Nephron progenitor cell (in vitro differentiated cells): Measurements from ENCODE around the gene SPTB.

Experiments
- DNase-seq: peaks from one replicate; pipeline ENCODE4 v3.0.0; 2021
- H3K27ac Mint-ChIP-seq: 2 replicates; pipeline ENCODE4 v1.8.0; 2021; ENCODE audit warnings: mild to moderate bottlenecking, moderate library complexity, mixed read lengths
- H3K27me3 Mint-ChIP-seq: 2 replicates; pipeline ENCODE4 v1.8.0; 2021; ENCODE audit warnings: mild to moderate bottlenecking, low read depth, mixed read lengths; ENCODE audit not compliant: poor library complexity
- H3K36me3 Mint-ChIP-seq: 2 replicates; pipeline ENCODE4 v1.8.0; 2021; ENCODE audit warnings: low read depth, mixed read lengths
- H3K4me1 Mint-ChIP-seq: 2 replicates; pipeline ENCODE4 v1.8.0; 2021; ENCODE audit warnings: mixed read lengths
- H3K4me3 Mint-ChIP-seq: 2 replicates; pipeline ENCODE4 v1.8.0; 2021; ENCODE audit warnings: mild to moderate bottlenecking, moderate library complexity, mixed read lengths
- H3K9me3 Mint-ChIP-seq: 2 replicates; pipeline ENCODE4 v1.8.0; 2021; ENCODE audit warnings: mild to moderate bottlenecking, moderate library complexity, mixed read lengths
- TF ChIP-seq, protein P1 (sequence below): fragments of 200-600 bp; sonication (generic); IDR thresholded peaks from 2 replicates; pipeline ENCODE4 v1.5.0; 2021; ENCODE audit warnings: antibody characterized with exemption

Gene SPTB

GRCh38 chr14:64792231-64792630 is 87.5 kb downstream of the SPTB start:
- Mint-ChIP-seq H3K27me3 (peaks cover 14% of the 10 kb centered on the region), H3K4me1 (peaks cover 7% of the 10 kb centered on the region), H3K4me3 (no peak overlapping the region), H3K36me3 (no peaks in the 10 kb centered on the region), H3K9me3 (no peaks in the 10 kb centered on the region), H3K27ac (no peak overlapping the region)
- TF ChIP-seq, protein P1, sequence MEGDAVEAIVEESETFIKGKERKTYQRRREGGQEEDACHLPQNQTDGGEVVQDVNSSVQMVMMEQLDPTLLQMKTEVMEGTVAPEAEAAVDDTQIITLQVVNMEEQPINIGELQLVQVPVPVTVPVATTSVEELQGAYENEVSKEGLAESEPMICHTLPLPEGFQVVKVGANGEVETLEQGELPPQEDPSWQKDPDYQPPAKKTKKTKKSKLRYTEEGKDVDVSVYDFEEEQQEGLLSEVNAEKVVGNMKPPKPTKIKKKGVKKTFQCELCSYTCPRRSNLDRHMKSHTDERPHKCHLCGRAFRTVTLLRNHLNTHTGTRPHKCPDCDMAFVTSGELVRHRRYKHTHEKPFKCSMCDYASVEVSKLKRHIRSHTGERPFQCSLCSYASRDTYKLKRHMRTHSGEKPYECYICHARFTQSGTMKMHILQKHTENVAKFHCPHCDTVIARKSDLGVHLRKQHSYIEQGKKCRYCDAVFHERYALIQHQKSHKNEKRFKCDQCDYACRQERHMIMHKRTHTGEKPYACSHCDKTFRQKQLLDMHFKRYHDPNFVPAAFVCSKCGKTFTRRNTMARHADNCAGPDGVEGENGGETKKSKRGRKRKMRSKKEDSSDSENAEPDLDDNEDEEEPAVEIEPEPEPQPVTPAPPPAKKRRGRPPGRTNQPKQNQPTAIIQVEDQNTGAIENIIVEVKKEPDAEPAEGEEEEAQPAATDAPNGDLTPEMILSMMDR: no peak
- no peak for DNase-seq

DNA sequence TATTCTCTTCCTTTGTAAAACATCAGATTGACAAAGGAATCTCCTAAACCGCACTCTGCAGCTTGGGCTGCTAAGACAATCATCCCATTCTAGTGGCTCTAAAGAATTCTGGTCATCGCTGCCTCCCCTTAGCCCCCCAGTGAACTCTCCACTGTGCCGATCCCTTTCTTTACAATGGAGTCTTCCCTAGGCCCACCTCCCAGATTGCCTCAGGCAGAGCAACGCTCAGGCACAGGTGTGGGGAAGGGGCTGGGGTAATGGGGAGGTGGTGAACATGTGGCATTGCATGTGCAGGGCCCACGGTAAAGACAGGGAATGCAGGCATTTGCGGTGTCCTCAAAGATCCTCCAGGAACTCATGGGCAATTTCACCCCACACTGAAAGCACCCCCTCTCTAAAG is 89.2 kb downstream of the SPTB start:
- Mint-ChIP-seq H3K4me1 (peaks cover 7% of the 10 kb centered on the region), H3K27me3 (peaks cover 14% of the 10 kb centered on the region), H3K4me3 (no peak overlapping the region), H3K36me3 (no peaks in the 10 kb centered on the region), H3K9me3 (no peaks in the 10 kb centered on the region), H3K27ac (no peak overlapping the region)
- TF ChIP-seq, protein P1: no peak
- no peak for DNase-seq

- TF ChIP-seq, protein P1: no peak
- peaks cover 14% of the 10 kb centered on the region for H3K27me3 Mint-ChIP-seq
- no peak overlapping the region for H3K4me3 Mint-ChIP-seq
- DNase-seq: no peak
- H3K4me1 Mint-ChIP-seq: peaks cover 7% of the 10 kb centered on the region
- H3K9me3 Mint-ChIP-seq: no peaks in the 10 kb centered on the region
- no peak overlapping the region for H3K27ac Mint-ChIP-seq
- H3K36me3 Mint-ChIP-seq: no peaks in the 10 kb centered on the region
These were observed 90.0 kb downstream of the SPTB start for GRCh38 chr14:64789696-64790095.

DNA sequence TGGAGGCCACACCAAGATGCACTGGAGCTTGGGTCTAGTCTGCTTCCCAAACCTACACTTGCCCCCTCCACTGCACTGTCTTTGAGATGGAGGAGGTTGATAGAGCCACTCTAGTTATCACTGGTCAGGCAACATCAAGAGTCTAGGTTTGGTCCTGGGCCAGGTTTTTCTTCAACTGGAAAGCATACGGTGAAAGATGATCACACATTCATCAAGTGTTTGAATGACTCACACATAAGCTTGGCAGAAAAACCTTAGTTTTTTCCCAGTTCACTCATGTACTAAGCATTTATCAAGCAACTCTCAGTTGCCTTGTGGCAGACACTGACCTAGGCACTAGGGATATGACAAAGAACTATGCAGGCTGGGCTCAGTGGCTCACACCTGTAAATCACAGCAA is 91.0 kb downstream of the SPTB start:
- Mint-ChIP-seq H3K36me3 (no peaks in the 10 kb centered on the region), H3K27ac (no peak overlapping the region), H3K9me3 (no peaks in the 10 kb centered on the region)

DNA sequence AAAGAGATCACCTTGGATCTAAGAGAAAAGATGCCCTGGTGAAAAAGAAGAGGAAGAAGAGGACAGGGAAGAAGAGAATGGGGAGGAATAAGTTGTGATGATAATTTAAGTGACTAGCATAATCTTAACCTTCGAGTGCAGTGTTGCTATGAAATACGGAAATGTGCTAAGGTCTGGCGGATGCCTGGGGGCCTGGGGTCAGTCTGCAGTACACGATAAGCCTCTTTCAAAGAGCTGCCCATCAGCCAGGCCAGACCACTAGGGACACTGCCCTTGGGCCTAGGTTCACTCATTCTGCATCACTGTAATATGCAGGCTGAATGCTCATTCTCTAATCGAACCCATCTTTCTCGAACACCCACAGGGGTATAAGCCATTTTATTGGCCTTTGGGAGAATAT is 92.1 kb downstream of the SPTB start:
- DNase-seq: no peak

More for the DNA sequence above, 91.0 kb downstream of the SPTB start:
- TF ChIP-seq, protein P1: no peak
- peaks cover 7% of the 10 kb centered on the region for H3K4me1 Mint-ChIP-seq
- H3K27me3 Mint-ChIP-seq: peaks cover 15% of the 10 kb centered on the region
- no peak for DNase-seq
- no peak overlapping the region for H3K4me3 Mint-ChIP-seq

More for the DNA sequence above, 92.1 kb downstream of the SPTB start:
- Mint-ChIP-seq H3K27ac (no peak overlapping the region), H3K9me3 (no peaks in the 10 kb centered on the region), H3K27me3 (peaks cover 22% of the 10 kb centered on the region), H3K4me1 (peaks cover 7% of the 10 kb centered on the region), H3K36me3 (no peaks in the 10 kb centered on the region), H3K4me3 (no peak overlapping the region)
- TF ChIP-seq, protein P1: no peak
